HG02759 (cell line): Measurements from ENCODE around the gene ERLIN1.
"Not testable (repeated sequence)": the region's sequence is repeated elsewhere in the genome, so short reads cannot be mapped to it uniquely, and the experiment has no call there.

ENCODE experiments used
- ATAC-seq: cut with Tn5 transposase; IDR thresholded peaks from one replicate; pipeline ENCODE4 v1.9.1; 2021; ENCODE audit warnings: mild to moderate bottlenecking, moderate library complexity; ENCODE audit not compliant: unreplicated experiment

ERLIN1 gene

DNA sequence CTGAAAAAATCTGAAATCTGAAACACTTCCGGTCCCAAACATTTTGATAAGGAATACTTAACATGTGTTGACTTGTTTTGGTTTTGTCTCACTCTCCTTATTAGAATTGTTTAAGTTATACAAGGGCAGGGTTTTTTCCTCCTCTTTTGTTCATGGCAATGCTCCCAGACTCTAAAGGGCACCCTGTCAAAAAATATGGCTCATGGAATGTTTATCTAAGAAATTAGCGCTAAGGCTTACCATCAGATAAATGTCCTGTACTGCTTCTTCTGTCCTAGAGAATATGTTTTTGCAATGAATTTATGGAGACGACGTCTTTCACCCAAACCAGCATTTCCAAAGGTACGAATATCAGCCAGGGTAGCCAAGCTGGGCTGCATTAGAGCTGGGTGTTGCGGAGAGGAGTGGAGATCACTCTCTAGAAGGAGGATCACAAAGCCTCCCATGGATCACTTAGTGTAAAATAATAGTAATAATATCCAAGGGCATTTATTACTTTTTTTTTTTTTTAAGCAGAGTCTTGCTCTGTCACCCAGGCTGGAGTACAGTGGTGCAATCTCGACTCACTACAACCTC, 46.8 kb downstream of the ERLIN1 start:
- no peak for ATAC-seq

DNA sequence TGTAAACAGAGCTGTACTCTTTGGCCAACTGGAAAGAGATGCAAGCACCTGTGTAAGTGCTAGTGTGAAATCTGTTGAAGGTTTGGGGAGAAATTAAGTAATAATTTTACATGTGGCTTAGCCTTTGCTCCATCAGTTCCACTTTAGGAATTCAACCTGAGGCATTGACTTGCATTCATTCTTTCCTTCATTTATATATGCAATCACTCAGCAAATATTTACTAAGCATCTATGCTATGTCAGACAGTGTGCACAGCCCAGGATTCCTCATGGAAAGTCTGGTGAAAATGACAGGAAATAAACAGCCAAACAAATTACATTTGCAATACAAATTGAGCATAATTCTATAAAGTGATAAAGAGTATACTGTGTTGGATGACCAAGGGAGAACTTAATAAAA, 50.3 kb downstream of the ERLIN1 start:
- ATAC-seq = no peak

- ATAC-seq = no peak
These were observed 52.0 kb downstream of the ERLIN1 start for GRCh38 chr10:100133801-100134200.

DNA sequence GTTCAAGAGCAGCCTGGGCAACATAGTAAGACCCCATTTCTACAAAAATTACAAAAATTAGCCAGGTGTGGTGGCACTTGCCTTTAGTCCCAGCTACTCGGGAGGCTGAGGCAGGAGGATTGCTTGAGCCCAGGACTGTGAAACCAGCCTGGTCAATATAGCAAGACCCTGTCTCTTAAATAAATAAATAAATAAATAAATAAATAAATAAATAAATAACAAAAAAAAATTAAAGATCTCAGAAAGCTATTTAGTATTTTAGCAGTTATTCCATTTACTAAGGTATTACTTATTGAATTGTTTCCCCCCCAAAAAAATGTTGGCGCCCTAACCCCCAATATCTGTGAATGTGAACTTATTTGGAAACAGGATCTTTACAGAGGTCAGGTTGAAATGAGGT, 53.4 kb downstream of the ERLIN1 start:
- ATAC-seq = no peak

DNA sequence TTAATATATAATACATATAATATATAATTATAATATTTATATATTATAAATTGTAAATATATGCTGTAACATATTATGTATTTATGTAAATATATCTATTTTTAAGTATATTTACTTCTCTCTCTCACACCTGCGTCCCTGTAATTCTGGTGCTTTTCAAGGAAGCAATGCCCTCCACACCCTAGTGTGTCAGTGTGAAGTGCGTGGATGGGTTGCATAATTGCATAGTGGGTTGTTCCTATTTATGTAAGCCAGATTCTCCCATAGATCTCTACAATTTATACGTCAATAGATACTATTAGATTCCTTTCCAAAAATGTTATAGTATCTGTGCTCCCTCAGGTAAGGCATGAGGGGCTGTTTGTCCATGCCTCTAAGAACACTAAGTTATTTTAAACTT, 54.3 kb downstream of the ERLIN1 start:
- no peak for ATAC-seq

DNA sequence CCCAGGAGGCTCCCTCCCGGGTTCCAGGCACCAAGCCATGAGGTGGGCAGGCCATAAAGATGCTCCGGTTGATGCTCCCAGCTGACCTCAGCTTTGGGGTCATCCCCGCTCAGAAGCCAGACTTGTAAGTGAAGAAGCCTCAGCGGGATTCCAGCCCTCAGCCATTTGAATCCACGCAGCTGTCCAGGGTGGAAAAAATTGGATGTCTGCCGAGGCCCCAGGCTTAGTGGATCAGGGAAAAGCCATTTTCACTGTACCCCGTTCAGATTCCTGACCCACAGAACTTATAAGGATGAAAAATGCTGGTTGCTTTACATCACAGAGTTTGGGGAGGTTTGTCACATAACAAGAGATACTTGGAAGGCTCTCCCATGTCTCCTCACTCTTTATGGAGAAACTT, 55.0 kb downstream of the ERLIN1 start:
- ATAC-seq = no peak

DNA sequence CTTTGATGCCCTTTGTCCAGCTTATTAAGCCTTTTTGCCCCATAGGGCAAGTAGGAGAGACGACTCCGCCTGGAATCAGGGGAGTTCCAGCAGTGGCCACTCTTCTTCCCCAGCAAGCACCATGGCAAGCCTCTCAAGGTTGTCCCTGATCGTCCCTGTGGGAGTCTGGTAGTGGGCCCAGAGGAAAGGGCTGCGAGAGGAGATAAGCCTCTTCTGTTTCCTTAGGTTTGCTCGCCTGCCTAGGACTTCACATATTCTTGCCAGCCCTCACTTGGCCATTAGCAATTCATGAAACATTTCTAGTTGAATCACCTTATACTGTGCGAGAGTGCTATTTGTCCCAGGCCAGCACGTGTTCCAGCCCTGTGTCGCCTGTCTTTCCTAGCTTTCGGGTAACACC, 56.4 kb downstream of the ERLIN1 start:
- ATAC-seq = no peak

DNA sequence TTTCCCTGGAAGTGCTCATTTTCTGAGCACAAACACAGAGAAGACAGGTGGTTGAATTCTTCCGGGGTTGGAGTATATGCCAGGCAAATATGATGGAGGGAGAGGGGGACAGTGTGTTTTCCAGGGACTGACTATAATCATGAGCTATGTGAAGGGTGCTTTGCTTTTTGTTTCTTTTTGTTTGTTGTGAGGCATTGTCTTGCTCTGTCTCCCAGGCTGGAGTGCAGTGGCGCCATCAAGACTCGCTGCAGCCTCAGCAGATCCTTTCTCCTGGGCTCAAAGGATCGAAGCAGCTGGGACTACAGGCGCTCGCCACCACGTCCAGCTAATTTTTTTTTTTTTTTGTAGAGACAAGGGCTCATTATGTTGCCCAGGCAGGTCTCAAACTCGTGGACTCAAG, 56.9 kb downstream of the ERLIN1 start:
- ATAC-seq = no peak

DNA sequence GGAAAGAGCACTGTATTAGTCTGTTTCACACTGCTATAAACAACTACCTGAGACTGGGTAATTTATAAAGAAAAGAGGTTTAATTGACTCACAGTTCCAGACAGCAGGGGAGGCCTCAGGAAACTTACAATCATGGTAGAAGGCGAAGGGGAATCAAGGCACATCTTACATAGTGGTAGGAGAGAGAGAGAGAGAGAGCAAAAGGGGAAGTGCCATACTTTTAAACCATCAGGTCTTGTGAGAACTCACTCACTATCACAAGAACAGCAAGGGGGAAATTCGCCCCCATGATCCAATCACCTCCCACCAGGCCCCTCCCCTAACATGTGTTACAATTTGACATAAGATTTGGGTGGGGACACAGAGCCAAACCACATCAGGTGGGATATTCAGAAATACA, 60.5 kb downstream of the ERLIN1 start:
- not testable (repeated sequence) for ATAC-seq

DNA sequence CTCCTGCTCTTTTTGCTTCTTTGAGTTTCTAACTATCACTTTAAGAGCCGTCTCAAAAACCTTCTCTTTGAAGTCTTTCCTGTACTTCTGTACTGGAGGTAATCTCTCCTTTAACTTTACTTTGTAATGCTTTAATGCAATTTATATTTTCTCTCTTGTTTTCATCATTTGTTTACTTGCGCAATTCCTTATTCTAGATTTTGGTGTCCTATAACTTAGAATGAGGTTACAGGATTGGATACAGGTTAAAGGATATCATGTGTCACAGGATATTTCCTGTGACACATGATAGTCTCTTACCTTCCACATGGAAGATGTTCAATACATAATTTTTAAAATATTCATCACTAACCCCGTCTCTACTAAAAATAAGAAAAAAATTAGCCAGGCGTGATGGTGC, 61.7 kb downstream of the ERLIN1 start:
- no peak for ATAC-seq

DNA sequence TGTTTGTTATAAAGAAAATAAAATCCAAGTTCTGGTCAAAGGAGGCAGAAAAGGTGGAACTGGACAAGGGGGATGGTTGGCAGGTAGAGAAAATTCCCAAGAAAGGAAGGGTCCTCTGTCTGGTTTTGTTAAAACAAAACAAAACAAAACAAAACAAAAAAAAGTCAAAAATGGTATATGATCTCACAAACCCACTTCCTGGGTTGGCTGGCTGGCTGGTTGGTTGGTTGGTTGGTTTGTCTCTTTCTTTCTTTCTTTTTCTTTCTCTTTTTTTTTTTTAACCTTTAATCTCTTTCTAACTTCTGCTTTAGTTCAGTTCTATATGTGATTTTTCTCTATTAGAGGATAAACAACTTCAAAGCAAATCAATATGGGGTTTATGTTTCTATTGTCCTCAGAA, 63.0 kb downstream of the ERLIN1 start:
- ATAC-seq = no peak

GRCh38 chr10:100120550-100120949, 65.3 kb downstream of the ERLIN1 start:
- no peak for ATAC-seq

- no peak for ATAC-seq
These were observed 66.1 kb downstream of the ERLIN1 start for GRCh38 chr10:100119726-100120125.

DNA sequence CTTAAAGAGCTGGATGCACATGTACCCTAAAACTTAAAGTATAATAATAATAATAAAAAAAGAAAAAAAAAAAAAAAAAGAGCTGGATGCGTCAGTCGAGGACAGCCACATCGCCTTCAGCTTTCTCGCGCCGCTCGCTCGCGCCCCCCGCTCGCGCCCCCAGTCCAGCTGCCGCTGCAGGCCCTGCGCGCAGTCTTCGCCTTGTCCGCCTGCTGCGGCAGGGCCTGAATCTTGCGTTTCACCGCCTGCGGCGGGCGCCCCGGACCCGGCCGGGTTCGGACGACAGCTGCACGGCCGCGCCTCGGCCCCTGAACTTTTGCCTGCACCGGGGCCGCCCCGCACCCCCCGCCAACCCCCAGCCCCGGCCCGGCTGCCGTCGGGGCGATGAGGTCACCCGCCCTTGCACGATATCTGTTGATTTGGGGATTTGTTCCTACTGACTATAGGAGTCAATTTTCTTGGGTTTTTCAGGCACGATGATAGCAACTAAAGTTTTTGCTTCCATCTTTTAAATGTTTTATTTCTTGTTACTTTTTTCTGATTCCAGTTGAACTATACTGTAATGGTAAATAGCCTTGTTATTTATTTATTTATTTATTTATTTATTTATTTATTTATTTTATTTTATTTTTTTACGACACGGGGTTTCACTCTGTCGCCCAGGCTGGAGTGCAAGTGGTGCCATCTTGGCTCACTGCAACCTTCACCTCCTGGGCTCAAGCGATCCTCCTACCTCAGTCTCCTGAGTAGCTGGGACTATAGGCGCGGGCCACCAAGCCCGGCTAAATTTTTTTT, 70.7 kb downstream of the ERLIN1 start:
- no peak for ATAC-seq

DNA sequence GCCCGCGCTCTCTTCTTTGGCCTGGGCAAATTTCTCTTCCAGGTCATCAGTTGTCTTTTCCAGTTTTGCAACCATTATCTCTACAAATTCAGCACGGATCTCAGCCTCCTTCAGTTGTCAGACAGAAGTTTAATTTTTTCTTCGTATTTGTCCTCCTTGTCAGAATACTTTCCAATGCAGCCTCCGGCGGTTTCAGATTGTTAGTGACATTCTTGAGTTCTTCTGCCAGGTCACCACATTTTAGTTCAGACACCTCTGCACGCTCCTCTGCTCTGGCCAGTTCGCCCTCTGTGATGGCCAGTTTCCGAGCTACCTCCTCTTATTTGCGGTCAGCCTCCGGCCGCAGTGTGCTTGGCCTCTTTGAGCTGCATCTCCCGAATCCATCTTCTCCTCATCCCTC, 71.4 kb downstream of the ERLIN1 start:
- ATAC-seq = no peak

GRCh38 chr10:100109670-100110069, 76.2 kb downstream of the ERLIN1 start:
- ATAC-seq = no peak

DNA sequence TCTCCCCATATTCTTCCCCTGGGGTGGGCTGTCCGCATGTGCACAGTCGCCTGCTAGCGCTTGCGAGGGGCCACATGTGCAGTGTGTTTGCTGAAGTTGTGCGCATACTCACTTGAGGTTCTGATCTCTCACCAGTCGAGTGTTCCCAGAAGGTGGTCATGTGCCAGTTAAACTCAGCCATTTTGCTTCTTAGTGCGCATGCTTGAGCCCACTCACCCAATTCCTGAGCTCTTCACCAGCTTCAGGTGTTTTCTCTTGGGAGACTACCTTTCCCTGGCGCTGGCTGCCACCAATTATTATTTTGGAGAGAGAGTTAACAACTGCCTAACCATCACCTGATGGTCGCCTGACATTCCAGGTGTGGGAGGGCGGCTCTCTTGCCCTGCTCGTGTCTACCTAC, 79.0 kb downstream of the ERLIN1 start:
- ATAC-seq = no peak

- no peak for ATAC-seq
These were observed 81.5 kb downstream of the ERLIN1 start for GRCh38 chr10:100104300-100104699.

GRCh38 chr10:100103581-100103980, 82.2 kb downstream of the ERLIN1 start:
- no peak for ATAC-seq

DNA sequence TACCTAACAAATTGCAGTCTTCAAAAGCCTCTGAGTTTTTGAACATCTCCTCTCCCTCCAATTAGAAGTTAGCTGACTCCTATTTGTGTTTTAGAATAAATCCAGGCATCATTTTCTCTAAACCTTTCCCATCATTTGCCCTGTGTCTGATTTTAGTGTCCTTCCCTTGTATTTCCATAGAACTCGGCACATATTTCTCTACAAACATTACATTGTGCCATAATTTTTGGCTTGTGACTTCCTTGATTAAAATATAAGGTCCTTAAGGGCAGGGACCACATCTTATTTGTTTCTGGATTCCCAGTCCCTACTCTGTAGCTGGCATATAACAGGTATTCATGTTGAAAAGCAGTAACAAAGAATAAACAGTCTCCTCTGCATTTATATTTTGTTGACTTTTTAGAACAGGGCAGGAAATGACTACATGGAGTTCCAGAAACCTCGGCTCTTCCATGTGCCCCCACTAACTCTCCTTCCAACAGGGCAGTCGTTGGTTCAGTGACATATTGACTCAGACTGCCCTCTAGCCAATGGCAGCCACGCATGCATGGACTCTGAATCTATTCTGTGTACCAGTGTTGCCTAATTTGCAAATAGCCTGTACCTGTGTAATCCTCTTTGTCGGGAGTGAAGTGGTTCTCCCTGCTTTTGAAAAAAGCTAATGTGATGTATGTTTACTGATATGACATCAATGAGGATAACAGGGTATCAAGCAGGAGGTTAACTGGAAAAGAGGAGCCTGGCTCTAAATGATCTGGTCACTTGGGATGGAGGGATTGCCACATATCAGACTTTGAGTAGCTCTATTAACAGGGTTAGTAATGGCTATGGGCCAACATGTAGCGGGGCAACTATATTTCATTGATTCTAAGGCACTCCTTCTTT, 84.4 kb downstream of the ERLIN1 start:
- ATAC-seq = no peak

GRCh38 chr10:100100651-100101184, 85.1 kb downstream of the ERLIN1 start:
- ATAC-seq = no peak
